ENCODE measurements around the gene KLK12.
"Not testable (repeated sequence)": the region's sequence is repeated elsewhere in the genome, so short reads cannot be mapped to it uniquely, and the experiment has no call there.

The KLK12 gene

GRCh38 chr19:50992666-50993035 is 42.2 kb downstream of the KLK12 start:
- H3K9me2 ChIP-seq (replicated peaks; ENCODE audit: insufficient read depth, low read length) = no peaks in the 10 kb centered on the region
- H3K27me3 ChIP-seq (replicated peaks; ENCODE audit: insufficient read depth, low read length) = no peaks in the 10 kb centered on the region
- H3K9me3 ChIP-seq (replicated peaks; ENCODE audit: insufficient read depth, low read length) = no peaks in the 10 kb centered on the region
- no peak overlapping the region for H3K4me3 ChIP-seq (ENCODE audit: low read length)
- H3F3A ChIP-seq (ENCODE audit: insufficient read depth, low read length) = no peaks in the 10 kb centered on the region
- no peak overlapping the region for H2AFZ ChIP-seq (ENCODE audit: low read length)
- no peaks in the 10 kb centered on the region for H3K79me2 ChIP-seq (ENCODE audit: low read length)
- no peak overlapping the region for H3K27ac ChIP-seq (ENCODE audit: low read length)
- no peaks in the 10 kb centered on the region for H3K4me1 ChIP-seq (ENCODE audit: low read length)
- TF ChIP-seq, protein P1, sequence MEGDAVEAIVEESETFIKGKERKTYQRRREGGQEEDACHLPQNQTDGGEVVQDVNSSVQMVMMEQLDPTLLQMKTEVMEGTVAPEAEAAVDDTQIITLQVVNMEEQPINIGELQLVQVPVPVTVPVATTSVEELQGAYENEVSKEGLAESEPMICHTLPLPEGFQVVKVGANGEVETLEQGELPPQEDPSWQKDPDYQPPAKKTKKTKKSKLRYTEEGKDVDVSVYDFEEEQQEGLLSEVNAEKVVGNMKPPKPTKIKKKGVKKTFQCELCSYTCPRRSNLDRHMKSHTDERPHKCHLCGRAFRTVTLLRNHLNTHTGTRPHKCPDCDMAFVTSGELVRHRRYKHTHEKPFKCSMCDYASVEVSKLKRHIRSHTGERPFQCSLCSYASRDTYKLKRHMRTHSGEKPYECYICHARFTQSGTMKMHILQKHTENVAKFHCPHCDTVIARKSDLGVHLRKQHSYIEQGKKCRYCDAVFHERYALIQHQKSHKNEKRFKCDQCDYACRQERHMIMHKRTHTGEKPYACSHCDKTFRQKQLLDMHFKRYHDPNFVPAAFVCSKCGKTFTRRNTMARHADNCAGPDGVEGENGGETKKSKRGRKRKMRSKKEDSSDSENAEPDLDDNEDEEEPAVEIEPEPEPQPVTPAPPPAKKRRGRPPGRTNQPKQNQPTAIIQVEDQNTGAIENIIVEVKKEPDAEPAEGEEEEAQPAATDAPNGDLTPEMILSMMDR (IDR thresholded peaks at IDR 0.05; ENCODE audit: low read length) = no peak
- TF ChIP-seq EZH2 (optimal IDR thresholded peaks at IDR 0.05; ENCODE audit: low read depth, low read length) (no peak), EZH2phosphoT487 (IDR thresholded peaks at IDR 0.05; ENCODE audit: low read length) (no peak)
- H4K20me1 ChIP-seq (ENCODE audit: insufficient read depth, low read length) = no peaks in the 10 kb centered on the region
- no peak overlapping the region for H3K4me2 ChIP-seq (ENCODE audit: low read depth, low read length)
- H3K36me3 ChIP-seq (replicated peaks; ENCODE audit: insufficient read depth, low read length) = no peaks in the 10 kb centered on the region
- DNase-seq = no peak
- H3K9ac ChIP-seq (ENCODE audit: low read length) = no peak overlapping the region

- H3K79me2 ChIP-seq (ENCODE audit: low read length); H3K27me3 ChIP-seq (replicated peaks; ENCODE audit: insufficient read depth, low read length); H3K36me3 ChIP-seq (replicated peaks; ENCODE audit: insufficient read depth, low read length); H2AFZ ChIP-seq (ENCODE audit: low read length); H3K27ac ChIP-seq (ENCODE audit: low read length); H3K4me3 ChIP-seq (ENCODE audit: low read length); H3K4me2 ChIP-seq (ENCODE audit: low read depth, low read length); DNase-seq; H3K4me1 ChIP-seq (ENCODE audit: low read length); H3K9me3 ChIP-seq (replicated peaks; ENCODE audit: insufficient read depth, low read length); H3K9ac ChIP-seq (ENCODE audit: low read length); H3F3A ChIP-seq (ENCODE audit: insufficient read depth, low read length); H4K20me1 ChIP-seq (ENCODE audit: insufficient read depth, low read length); H3K9me2 ChIP-seq (replicated peaks; ENCODE audit: insufficient read depth, low read length): not testable (repeated sequence)
Observed at GRCh38 chr19:50984416-50984815, 50.4 kb downstream of the KLK12 start.

- Histone ChIP-seq H2AFZ (ENCODE audit: low read length) (no peak within 1 kb of the TSS), H3F3A (ENCODE audit: insufficient read depth, low read length) (no peaks in the 10 kb centered on the region), H3K27me3 (replicated peaks; ENCODE audit: insufficient read depth, low read length) (peaks cover 8% of the 10 kb centered on the region; the same call in 1 of the 2 replicates), H3K27ac (ENCODE audit: low read length) (no peak within 1 kb of the TSS), H3K9me3 (replicated peaks; ENCODE audit: insufficient read depth, low read length) (no peaks in the 10 kb centered on the region), H3K4me3 (ENCODE audit: low read length) (no peak within 1 kb of the TSS), H4K20me1 (ENCODE audit: insufficient read depth, low read length) (no peaks in the 10 kb centered on the region), H3K4me2 (ENCODE audit: low read depth, low read length) (no peak within 1 kb of the TSS), H3K79me2 (ENCODE audit: low read length) (no peaks in the 10 kb centered on the region), H3K9ac (ENCODE audit: low read length) (no peak within 1 kb of the TSS), H3K4me1 (ENCODE audit: low read length) (no peaks in the 10 kb centered on the region), H3K9me2 (replicated peaks; ENCODE audit: insufficient read depth, low read length) (no peaks in the 10 kb centered on the region), H3K36me3 (replicated peaks; ENCODE audit: insufficient read depth, low read length) (no peaks in the 10 kb centered on the region)
- no peak for TF ChIP-seq EZH2 (optimal IDR thresholded peaks at IDR 0.05; ENCODE audit: low read depth, low read length)
- TF ChIP-seq, protein P1 (IDR thresholded peaks at IDR 0.05; ENCODE audit: low read length) = no peak
- no peak for TF ChIP-seq EZH2phosphoT487 (IDR thresholded peaks at IDR 0.05; ENCODE audit: low read length)
- no peak for DNase-seq
Observed at GRCh38 chr19:50983625-50984292, 51.0 kb downstream of the KLK12 start, which contains the start of gene KLK7. KLK7 (minus strand) TSS chr19:50983917; CDS start chr19:50982399, 1,518 bp downstream.

DNA sequence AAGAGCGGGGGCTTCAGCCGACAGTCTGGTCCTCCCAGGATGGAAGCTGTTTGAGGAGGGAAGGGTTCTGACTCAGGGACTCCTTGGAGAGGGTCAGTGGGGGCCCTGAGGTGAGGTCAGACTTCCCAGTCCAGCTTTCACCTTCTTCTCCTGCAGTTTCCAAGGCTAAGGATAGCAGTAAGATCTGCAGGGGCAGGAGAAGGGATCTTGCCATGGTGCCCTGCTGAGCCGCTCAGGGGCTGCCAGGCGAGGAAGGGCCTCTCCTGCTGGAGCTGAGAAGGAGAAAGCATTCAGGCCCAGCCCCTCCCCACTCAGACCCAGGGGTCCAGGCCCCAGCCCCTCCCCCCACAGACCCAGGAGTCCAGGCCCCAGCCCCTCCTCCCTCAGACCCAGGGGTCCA is 52.6 kb downstream of the KLK12 start:
- Histone ChIP-seq H3K4me1 (ENCODE audit: low read length) (no peaks in the 10 kb centered on the region), H4K20me1 (ENCODE audit: insufficient read depth, low read length) (no peaks in the 10 kb centered on the region), H2AFZ (ENCODE audit: low read length) (no peak overlapping the region), H3K27ac (ENCODE audit: low read length) (no peak overlapping the region), H3K9ac (ENCODE audit: low read length) (no peak overlapping the region), H3F3A (ENCODE audit: insufficient read depth, low read length) (no peaks in the 10 kb centered on the region), H3K4me3 (ENCODE audit: low read length) (no peak overlapping the region), H3K27me3 (replicated peaks; ENCODE audit: insufficient read depth, low read length) (peaks cover 8% of the 10 kb centered on the region; the same call in 1 of the 2 replicates), H3K9me2 (replicated peaks; ENCODE audit: insufficient read depth, low read length) (no peaks in the 10 kb centered on the region), H3K9me3 (replicated peaks; ENCODE audit: insufficient read depth, low read length) (no peaks in the 10 kb centered on the region), H3K4me2 (ENCODE audit: low read depth, low read length) (no peak overlapping the region), H3K79me2 (ENCODE audit: low read length) (no peaks in the 10 kb centered on the region), H3K36me3 (replicated peaks; ENCODE audit: insufficient read depth, low read length) (no peaks in the 10 kb centered on the region)
- TF ChIP-seq EZH2phosphoT487 (IDR thresholded peaks at IDR 0.05; ENCODE audit: low read length) (no peak), EZH2 (optimal IDR thresholded peaks at IDR 0.05; ENCODE audit: low read depth, low read length) (no peak)
- TF ChIP-seq, protein P1 (IDR thresholded peaks at IDR 0.05; ENCODE audit: low read length) = no peak
- no peak for DNase-seq
